Stimulated activated CD4-positive, alpha-beta T cell treated with anti-CD3 and anti-CD28 coated beads, TNF-alpha, amount 100 ng/mL, for 24 hours (primary cell): ENCODE measurements around the gene CCDC34.
"Not testable (repeated sequence)": the region's sequence is repeated elsewhere in the genome, so short reads cannot be mapped to it uniquely, and the experiment has no call there.

Experiments
- DNase-seq, 3 experiments: peaks; one replicate each; pipeline ENCODE4 v3.0.0-alpha.2; 2020; ENCODE audit warnings: low read depth in 3 of 3

Gene CCDC34

DNA sequence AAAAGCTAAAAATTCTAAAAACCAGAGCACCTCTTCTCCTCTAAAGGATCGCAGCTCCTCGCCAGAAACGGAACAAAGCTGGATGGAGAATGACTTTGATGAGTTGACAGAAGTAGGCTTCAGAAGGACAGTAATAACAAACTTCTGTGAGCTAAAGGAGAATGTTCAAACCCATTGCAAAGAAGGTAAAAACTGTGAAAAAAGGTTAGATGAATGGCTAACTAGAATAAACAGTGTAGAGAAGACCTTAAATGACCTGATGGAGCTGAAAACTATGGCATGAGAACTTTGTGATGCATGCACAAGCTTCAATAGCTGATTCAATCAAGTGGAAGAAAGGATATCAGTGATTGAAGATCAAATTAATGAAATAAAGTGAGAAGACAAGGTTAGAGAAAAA lies 40.8 kb downstream of the CCDC34 start:
- not testable (repeated sequence) for DNase-seq

DNA sequence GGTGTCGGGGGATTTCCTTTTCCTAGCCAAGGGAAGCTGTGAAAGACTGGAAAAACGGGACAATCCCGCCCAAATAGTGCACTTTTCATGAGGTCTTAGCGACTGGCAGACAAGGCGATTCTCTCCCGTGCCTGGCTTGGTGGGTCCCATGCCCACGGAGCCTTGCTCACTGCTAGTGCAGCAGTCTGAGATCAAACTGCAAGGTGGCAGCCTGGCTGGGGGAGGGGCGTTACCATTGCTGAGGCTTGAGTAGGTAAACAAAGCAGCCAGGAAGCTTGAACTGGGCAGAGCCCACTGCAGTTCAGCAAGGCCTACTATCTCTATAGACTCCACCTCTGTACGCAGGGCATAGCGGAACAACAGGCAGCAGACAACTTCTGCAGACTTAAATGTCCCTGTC lies 41.7 kb downstream of the CCDC34 start:
- not testable (repeated sequence) for DNase-seq

DNA sequence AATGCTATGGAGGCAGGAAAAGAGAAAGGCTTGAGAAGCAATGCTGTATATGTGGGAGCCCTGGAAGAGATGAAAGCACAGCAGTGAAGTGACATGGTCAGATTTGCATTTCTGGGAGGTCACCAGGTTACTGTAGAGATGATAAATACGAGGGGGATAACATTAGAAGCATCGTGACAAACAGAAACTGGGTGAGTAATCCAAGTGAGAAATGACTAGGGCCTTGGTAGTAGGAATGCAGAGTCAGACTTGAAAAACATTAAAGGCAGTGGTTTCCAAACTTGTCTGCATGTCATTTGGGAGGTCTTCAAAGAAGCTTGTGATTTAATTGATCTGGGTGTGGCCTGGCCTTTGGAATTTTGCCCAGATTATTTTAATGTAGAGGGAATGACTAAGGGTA lies 43.9 kb downstream of the CCDC34 start:
- DNase-seq, result no peak

GRCh38 chr11:27317751-27318150 lies 45.3 kb downstream of the CCDC34 start:
- DNase-seq, result no peak

DNA sequence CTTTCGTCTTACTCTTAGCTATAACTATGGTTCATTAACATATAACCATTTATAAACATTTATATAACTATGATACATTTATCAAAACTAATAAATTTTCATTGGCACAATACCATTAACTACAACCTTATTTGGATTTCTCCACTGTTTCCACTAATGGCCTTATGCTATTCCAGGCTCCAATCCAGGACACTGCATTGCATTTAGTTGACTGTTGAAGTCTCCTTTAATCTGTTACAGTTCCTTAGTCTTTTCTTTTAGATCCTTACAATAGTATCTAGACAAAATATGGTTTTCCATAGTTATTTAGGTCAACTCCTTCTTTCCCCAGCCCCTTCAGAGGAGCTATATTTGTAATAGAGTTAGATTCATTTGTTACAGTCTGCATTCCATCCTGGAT lies 47.2 kb downstream of the CCDC34 start:
- DNase-seq, result no peak

DNA sequence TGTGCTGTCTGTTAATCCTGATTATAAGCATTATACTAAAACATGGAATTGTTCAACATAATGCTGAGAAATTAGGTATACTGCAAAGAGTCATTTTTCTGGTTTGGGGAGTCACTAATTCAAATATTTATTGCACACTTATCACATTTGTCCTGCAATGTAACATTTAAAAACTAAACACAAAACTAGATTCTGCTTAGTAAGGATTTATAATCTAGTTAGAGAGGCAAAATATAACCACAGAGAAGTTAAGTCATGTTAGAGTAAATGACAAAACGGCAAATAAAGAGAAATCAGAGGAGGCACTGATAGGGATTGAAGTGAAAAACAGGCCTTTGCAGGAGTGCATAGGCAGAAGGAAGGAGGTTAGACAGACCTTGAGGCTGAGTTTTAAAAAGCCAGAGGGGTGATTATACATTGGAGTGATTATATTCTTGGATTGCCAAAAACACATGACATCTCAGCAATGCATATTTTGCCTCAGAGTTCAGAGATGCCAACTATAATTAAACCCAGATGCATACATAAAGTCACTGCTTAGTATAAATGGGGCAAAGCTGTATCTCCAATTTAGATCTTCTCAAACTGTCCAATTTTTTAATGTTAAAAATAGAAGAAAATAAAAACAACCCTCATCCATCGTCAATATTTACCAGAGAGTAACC lies 49.7 kb downstream of the CCDC34 start:
- DNase-seq, result no peak

- DNase-seq, result no peak
Observed at GRCh38 chr11:27312110-27312509, 50.9 kb downstream of the CCDC34 start.

DNA sequence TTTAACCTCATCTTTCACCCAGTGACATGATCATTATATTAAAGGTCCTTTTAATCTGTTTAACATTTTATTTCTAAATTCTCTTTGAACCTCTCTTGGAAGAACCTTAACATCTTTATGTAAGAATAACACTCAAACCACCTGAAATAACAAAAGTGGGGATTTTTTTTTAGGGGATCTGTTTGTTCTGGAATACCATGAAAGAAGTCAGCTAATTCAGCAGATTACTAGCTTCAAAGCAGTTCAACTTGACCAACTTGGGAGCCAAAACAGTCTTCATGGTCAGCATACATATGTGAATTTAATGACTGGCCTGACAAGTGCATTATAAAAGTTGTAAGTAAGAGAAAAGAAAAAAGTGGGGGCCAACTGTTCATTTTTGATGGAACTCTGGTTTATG lies 52.3 kb downstream of the CCDC34 start:
- no peak for DNase-seq

GRCh38 chr11:27310182-27310581 lies 52.8 kb downstream of the CCDC34 start:
- DNase-seq, result no peak

DNA sequence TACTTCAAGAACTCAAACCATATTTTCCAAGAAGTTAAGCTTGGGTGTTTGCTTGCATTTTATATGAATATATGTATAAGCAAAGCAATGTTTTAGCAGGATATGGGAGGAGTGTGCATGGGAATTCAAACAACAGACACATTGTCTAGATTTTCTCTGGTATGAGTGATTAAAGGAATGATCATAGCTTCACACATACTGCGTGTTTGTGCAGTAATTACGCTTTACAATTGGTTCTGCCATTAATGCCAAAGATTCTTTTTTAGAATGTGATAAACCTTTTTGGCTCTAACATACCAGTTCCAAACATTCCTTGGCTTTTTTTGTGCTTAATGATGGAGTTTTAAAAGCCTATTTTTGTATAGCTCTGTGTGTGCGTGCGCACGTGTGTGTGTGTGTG lies 54.0 kb downstream of the CCDC34 start:
- no peak for DNase-seq

- no peak for DNase-seq
Observed at GRCh38 chr11:27307232-27307631, 55.8 kb downstream of the CCDC34 start.

GRCh38 chr11:27305751-27306150 lies 57.3 kb downstream of the CCDC34 start:
- DNase-seq, result no peak

- DNase-seq, result no peak
Observed at GRCh38 chr11:27304514-27304913, 58.5 kb downstream of the CCDC34 start.

DNA sequence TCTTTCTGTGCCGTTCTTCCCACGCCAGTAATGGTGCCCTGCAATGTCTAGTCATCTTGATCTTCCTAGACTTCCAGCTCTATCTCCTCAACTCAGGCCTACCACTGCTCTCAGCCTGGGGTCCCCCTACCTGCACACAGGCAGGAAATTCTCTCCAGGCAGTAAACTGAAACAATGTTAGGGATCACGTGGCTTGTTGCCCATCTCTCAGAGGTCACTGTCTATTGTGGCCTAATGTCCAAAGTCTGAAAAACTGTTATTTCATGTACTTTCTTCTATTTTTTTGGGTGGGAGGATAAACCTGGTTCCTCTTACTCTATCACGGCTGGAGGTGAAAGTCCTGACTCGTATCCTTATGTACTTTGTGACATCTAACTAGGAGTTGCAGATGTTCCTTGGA lies 59.1 kb downstream of the CCDC34 start:
- no peak for DNase-seq

- DNase-seq, result no peak
Observed at GRCh38 chr11:27300974-27301373, 62.0 kb downstream of the CCDC34 start.

DNA sequence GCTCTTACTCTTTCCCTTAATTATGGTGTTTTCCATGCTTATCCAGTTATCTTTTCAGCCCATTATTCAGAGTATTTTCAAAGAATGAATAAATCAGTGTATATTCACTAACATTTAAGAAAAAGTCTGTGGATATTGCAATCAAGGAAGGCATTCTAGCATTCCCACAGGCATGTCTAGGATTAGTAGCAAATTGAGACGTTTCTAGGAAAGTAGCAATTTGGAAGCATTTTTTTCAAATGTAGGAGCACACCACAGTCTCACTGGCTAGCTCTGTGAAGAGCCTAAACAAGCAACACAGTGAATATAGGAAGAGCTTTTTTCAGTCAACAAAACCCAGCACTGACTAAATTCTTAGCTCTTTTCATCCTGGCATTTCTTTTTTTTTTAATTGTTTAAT lies 65.4 kb downstream of the CCDC34 start:
- no peak for DNase-seq

DNA sequence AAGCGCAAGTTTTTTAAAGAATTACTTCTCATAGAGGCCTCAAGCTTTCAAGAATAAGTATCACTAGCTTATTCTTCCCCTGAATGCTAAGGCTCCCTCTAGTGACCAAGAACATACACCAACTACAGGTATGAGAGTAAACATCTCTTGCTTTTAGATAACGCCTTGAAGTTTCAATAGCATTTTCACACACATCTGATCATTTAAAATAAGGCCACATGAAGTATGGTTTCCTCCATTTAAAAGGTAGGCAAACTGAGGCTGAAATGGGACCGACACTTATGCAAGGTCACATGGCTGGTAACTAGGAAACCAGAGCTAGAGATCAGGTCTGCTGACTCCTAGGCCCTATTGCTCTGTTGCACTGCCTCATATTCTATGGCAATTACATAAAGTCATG lies 66.5 kb downstream of the CCDC34 start:
- no peak for DNase-seq

GRCh38 chr11:27295928-27296327 lies 67.1 kb downstream of the CCDC34 start:
- DNase-seq, result no peak

GRCh38 chr11:27294654-27295053 lies 68.4 kb downstream of the CCDC34 start:
- no peak for DNase-seq

- no peak for DNase-seq
Observed at GRCh38 chr11:27293515-27294417, 69.2 kb downstream of the CCDC34 start.

DNA sequence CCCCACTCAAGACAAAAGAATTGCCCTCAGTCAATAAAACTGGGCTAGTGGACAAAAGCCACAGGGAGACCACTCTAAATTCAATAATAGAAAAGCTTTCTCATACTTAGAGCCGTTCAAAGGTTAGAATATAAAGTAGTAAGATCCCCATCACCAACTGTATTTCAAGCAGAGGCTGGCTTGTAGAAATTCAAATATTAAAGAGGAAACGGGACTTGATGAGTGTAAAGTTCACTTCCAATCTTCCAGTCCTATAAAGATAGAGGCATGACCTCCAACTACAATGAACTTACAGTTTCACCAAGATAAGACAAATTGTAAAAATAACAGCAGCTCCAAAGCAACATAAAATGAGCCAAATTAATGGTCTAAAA lies 70.4 kb downstream of the CCDC34 start:
- no peak for DNase-seq

- DNase-seq, result no peak
Observed at GRCh38 chr11:27291954-27292636, 70.9 kb downstream of the CCDC34 start.
